HUES6 (cell line): ENCODE measurements around the gene NOS1AP.
"Not testable (repeated sequence)": the region's sequence is repeated elsewhere in the genome, so short reads cannot be mapped to it uniquely, and the experiment has no call there.

Experiments
- H3K27ac ChIP-seq: 2 replicates; pipeline ENCODE4 v1.7.0; 2013; ENCODE audit warnings: low read depth, mild to moderate bottlenecking, low read length, inconsistent platforms
- H3K27me3 ChIP-seq: 2 replicates; pipeline ENCODE4 v1.6.1; 2013; ENCODE audit warnings: low read length; ENCODE audit not compliant: control insufficient read depth, insufficient read depth
- H3K36me3 ChIP-seq: 2 replicates; pipeline ENCODE4 v1.6.1; 2013; ENCODE audit warnings: low read length; ENCODE audit not compliant: control insufficient read depth, insufficient read depth
- H3K4me1 ChIP-seq: 2 replicates; pipeline ENCODE4 v1.6.1; 2013; ENCODE audit warnings: low read length; ENCODE audit not compliant: control insufficient read depth, insufficient read depth
- H3K4me3 ChIP-seq: 2 replicates; pipeline ENCODE4 v1.5.1; 2013; ENCODE audit warnings: low read depth, low read length
- H3K9ac ChIP-seq: one replicate; pipeline ENCODE4 v1.6.1; 2013; ENCODE audit warnings: mild to moderate bottlenecking, low read length
- H3K9me3 ChIP-seq: 2 replicates; pipeline ENCODE4 v1.6.1; 2013; ENCODE audit warnings: low read depth, low read length; ENCODE audit not compliant: control insufficient read depth, insufficient read depth

Gene NOS1AP

GRCh38 chr1:162056043-162056442, 13.4 kb upstream of the NOS1AP start:
- H3K9ac ChIP-seq, result no peak overlapping the region
- no peaks in the 10 kb centered on the region for H3K36me3 ChIP-seq
- no peaks in the 10 kb centered on the region for H3K27me3 ChIP-seq
- H3K4me3 ChIP-seq, result no peak overlapping the region
- H3K4me1 ChIP-seq, result no peaks in the 10 kb centered on the region
- no peaks in the 10 kb centered on the region for H3K9me3 ChIP-seq
- no peak overlapping the region for H3K27ac ChIP-seq

GRCh38 chr1:162056579-162056978, 12.9 kb upstream of the NOS1AP start:
- Histone ChIP-seq H3K4me3 (no peak overlapping the region), H3K36me3 (no peaks in the 10 kb centered on the region), H3K27ac (no peak overlapping the region), H3K9ac (no peak overlapping the region), H3K4me1 (no peaks in the 10 kb centered on the region), H3K27me3 (no peaks in the 10 kb centered on the region), H3K9me3 (no peaks in the 10 kb centered on the region)

DNA sequence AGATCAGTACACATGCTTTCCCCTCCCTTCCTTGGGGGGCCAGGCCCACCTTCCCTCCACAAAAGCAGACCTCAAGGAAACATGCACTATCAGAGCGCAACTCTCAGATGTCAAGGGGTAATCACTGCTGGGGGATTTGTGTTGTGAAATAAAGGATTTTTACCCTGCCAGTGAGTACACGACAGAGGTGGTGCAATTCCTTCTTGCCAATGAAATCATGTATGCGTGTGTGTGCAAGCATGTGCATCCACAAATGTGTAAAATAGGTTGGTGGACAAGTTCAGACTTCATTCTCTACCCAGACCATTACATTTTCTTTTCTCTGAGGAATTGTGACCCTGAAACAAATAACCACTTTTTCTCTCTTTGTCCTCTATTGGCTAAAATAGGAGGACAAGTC, 9.8 kb upstream of the NOS1AP start:
- no peak overlapping the region for H3K9ac ChIP-seq
- H3K27me3 ChIP-seq, result no peaks in the 10 kb centered on the region
- H3K4me1 ChIP-seq, result no peaks in the 10 kb centered on the region
- H3K4me3 ChIP-seq, result no peak overlapping the region
- H3K36me3 ChIP-seq, result no peaks in the 10 kb centered on the region
- no peaks in the 10 kb centered on the region for H3K9me3 ChIP-seq
- no peak overlapping the region for H3K27ac ChIP-seq

DNA sequence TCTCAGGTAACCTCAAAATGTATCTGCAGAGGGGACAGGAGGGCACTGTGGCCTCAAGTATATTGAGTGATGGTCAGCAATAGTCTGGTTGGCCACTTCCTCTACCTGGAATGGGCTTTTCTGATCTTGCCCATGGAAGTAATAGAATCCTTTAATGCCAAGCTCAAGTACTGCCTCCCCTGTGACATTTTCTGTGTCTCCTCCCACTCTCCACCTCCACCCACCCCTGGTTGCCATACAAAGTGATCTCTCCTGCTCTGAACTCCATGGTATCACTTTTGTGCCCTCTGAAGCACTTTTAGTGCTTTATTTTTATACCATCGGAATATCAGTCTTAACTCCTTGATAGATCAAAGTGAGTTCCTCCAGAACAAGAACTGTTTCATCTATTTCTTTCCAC, 9.2 kb upstream of the NOS1AP start:
- Histone ChIP-seq H3K27ac (no peak overlapping the region), H3K27me3 (no peaks in the 10 kb centered on the region), H3K9me3 (no peaks in the 10 kb centered on the region), H3K36me3 (no peaks in the 10 kb centered on the region), H3K9ac (no peak overlapping the region), H3K4me3 (no peak overlapping the region), H3K4me1 (peaks cover 3% of the 10 kb centered on the region; the same call in 1 of the 2 replicates)

DNA sequence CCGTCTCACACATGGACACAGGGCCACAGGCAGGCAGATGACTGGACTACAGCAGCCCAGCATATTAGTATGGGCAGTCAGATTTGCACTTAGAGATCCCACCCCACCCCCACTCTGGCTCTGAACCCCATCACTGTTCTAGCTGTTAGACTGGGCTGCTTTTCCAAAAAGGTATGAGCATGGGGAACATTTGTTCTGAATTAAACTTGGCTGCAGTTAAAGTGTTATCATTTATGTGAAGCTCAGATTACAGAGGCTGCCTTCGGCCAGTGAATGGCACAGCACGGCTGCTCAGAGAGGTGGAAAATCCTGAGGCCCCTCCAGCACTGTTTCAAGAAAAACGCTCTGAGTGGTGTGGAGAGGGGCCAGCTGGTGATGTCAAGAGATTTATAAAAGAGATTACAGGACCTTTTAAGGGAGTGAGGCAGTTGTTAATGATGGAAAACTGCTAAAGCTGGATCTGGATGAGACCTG, 6.9 kb upstream of the NOS1AP start:
- H3K9ac ChIP-seq, result no peak overlapping the region
- no peaks in the 10 kb centered on the region for H3K9me3 ChIP-seq
- peaks cover 4% of the 10 kb centered on the region; the same call in 1 of the 2 replicates for H3K4me1 ChIP-seq
- H3K27me3 ChIP-seq, result no peaks in the 10 kb centered on the region
- no peaks in the 10 kb centered on the region for H3K36me3 ChIP-seq
- H3K27ac ChIP-seq, result no peak overlapping the region
- no peak overlapping the region for H3K4me3 ChIP-seq

DNA sequence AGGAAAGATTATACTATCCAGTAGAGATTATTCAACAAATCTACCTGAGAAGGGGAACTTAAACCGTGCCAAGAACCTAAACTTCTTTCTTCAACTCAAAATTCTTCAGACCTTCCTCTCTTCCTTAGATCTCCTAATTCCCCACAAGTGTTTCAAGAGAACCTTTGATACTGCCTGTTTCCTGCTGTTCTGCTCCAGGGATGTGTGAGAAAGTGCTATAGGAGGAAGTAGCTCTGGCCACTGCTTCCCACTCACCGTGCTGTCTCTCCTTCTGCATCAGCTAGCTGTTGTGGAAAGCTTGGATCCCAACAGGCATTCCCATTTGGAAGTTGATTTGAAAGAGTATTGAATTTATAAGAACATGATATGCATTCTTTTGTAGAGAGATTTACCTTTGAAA, 4.5 kb upstream of the NOS1AP start:
- H3K4me3 ChIP-seq, result no peak overlapping the region
- H3K27ac ChIP-seq, result no peak overlapping the region
- H3K9me3 ChIP-seq, result no peaks in the 10 kb centered on the region
- H3K4me1 ChIP-seq, result peaks cover 10% of the 10 kb centered on the region
- H3K27me3 ChIP-seq, result no peaks in the 10 kb centered on the region
- H3K9ac ChIP-seq, result no peak overlapping the region
- no peaks in the 10 kb centered on the region for H3K36me3 ChIP-seq

DNA sequence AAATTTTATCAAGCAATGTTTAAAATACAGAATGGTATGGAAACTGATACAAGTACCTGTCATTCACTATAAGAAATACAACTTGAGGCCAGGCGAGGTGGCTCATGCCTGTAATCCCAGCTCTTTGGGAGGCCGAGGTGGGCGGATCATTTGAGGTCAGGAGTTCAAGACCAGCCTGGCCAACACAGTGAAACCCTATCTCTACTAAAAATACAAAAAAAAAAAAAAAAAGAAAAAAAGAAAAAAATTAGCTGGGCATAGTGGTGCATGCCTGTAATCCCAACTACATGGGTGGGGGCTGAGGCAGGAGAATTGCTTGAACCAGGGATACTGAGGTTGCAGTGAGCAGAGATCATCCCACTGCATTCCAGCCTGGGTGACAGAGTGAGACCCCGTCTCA, 2.7 kb upstream of the NOS1AP start:
- not testable (repeated sequence) for H3K27me3 ChIP-seq

GRCh38 chr1:162067466-162067865, 2.0 kb upstream of the NOS1AP start:
- Histone ChIP-seq H3K27me3 (peaks cover 6% of the 10 kb centered on the region; the same call in 1 of the 2 replicates), H3K4me1 (peaks cover 26% of the 10 kb centered on the region), H3K27ac (no peak overlapping the region), H3K4me3 (no peak overlapping the region), H3K9ac (no peak overlapping the region), H3K36me3 (no peaks in the 10 kb centered on the region), H3K9me3 (no peaks in the 10 kb centered on the region)

More for the DNA sequence above, 2.7 kb upstream of the NOS1AP start:
- not testable (repeated sequence) for H3K4me3 ChIP-seq, H3K9ac ChIP-seq, H3K27ac ChIP-seq, H3K9me3 ChIP-seq, H3K36me3 ChIP-seq
- H3K4me1 ChIP-seq, result peaks cover 21% of the 10 kb centered on the region

DNA sequence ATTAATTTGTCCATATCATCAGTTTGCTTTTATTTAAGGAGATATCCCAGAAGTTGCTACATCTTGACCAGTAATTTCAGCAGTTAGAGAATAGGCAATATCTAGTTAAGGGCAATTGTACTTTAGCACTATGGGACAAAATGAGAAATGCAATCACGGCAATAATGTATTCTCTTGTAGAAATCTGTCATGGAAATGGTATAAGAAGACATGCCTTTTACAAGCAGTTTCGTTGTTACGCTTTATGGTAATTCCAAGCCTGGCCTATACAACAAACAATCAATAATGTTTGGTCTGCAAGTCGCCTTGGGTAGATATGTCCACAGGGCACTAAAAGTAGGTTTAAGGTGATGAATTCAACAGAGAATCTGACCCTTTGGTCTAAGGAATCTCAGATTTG, 1.2 kb upstream of the NOS1AP start:
- peaks cover 6% of the 10 kb centered on the region; the same call in 1 of the 2 replicates for H3K27me3 ChIP-seq

GRCh38 chr1:162070094-162070748, 730 bp downstream of the NOS1AP start:
- H3K4me3 ChIP-seq, result peak overlapping the region; percentile 85
- peaks cover 6% of the 10 kb centered on the region; the same call in 1 of the 2 replicates for H3K27me3 ChIP-seq
- H3K27ac ChIP-seq, result no peak overlapping the region
- peaks cover 9% of the 10 kb centered on the region for H3K9me3 ChIP-seq
- peaks cover 9% of the 10 kb centered on the region for H3K36me3 ChIP-seq
- H3K4me1 ChIP-seq, result peaks cover 27% of the 10 kb centered on the region
- peak overlapping the region; percentile 72 for H3K9ac ChIP-seq

More for the DNA sequence above, 1.2 kb upstream of the NOS1AP start:
- peaks cover 30% of the 10 kb centered on the region for H3K4me1 ChIP-seq
- H3K27ac ChIP-seq, result no peak overlapping the region
- no peak overlapping the region for H3K4me3 ChIP-seq
- H3K9me3 ChIP-seq, result no peaks in the 10 kb centered on the region
- no peak overlapping the region for H3K9ac ChIP-seq
- no peaks in the 10 kb centered on the region for H3K36me3 ChIP-seq

DNA sequence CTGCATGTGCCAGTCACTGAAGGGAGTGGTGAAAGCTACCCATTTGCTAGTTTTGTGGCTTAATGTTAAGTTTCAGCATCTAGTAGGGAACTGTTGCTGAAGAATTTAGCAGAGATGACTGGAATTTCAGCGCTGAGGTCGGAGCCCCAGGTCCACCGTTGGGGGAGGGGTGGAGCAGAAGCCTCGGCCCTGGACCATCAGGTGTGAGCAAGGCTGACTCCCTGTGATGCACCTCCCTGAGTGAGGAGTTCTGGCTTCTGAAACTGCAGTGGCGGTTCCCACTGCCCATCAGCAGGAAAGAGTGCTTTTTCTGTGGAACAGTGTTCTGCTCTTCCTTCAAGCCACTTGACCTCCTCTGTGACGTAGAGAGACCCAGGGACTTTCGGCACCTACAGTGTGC, 1.3 kb downstream of the NOS1AP start:
- peak overlapping the region; percentile 72 for H3K9ac ChIP-seq
- no peak overlapping the region for H3K27ac ChIP-seq
- peaks cover 9% of the 10 kb centered on the region for H3K36me3 ChIP-seq
- peak overlapping the region; percentile 85 for H3K4me3 ChIP-seq
- peaks cover 6% of the 10 kb centered on the region; the same call in 1 of the 2 replicates for H3K27me3 ChIP-seq
- H3K9me3 ChIP-seq, result peaks cover 9% of the 10 kb centered on the region
- peaks cover 26% of the 10 kb centered on the region for H3K4me1 ChIP-seq
